Liver (tissue), 9 donors: ENCODE data around the gene TTC39C. TPM values are rescaled to one million over a fixed set of nuclear protein-coding genes. Genes with fewer than 3 reads are reported as not detected.

ENCODE experiments used
- DNase-seq: peaks from one replicate; pipeline ENCODE4 v3.0.0-alpha.2; 2017; ENCODE audit warnings: low spot score
- H3K27ac ChIP-seq, 2 donors: one replicate each; pipeline ENCODE4 v1.7.0; 2013; ENCODE audit warnings: inconsistent platforms in 2 of 2, low read length in 2 of 2, control low read depth in 1 of 2, low read depth in 1 of 2, mild to moderate bottlenecking in 1 of 2
- H3K27me3 ChIP-seq, 4 donors: one replicate each; pipeline versions ENCODE4 v1.6.1 to v1.7.0; 2013; ENCODE audit warnings: low read length in 3 of 4, inconsistent platforms in 1 of 4, mild to moderate bottlenecking in 1 of 4, moderate library complexity in 1 of 4; ENCODE audit not compliant: control insufficient read depth in 4 of 4, insufficient read depth in 4 of 4
- H3K36me3 ChIP-seq, 4 donors: one replicate each; pipeline versions ENCODE4 v1.6.1 to v1.7.0; 2013; ENCODE audit warnings: low read length in 3 of 4, mild to moderate bottlenecking in 3 of 4, low read depth in 1 of 4, moderate library complexity in 1 of 4; ENCODE audit not compliant: control insufficient read depth in 4 of 4, insufficient read depth in 3 of 4
- H3K4me1 ChIP-seq, 4 donors: one replicate each; pipeline versions ENCODE4 v1.6.1 to v1.7.0; 2013; ENCODE audit warnings: low read length in 3 of 4, mild to moderate bottlenecking in 3 of 4, moderate library complexity in 1 of 4; ENCODE audit not compliant: control insufficient read depth in 4 of 4, insufficient read depth in 4 of 4
- H3K4me3 ChIP-seq, 3 donors: one replicate each; pipeline versions ENCODE4 v1.6.1 to v1.7.0; 2013; ENCODE audit warnings: low read length in 3 of 3, control low read depth in 1 of 3, low read depth in 1 of 3, mild to moderate bottlenecking in 1 of 3
- H3K9ac ChIP-seq, 2 donors: one replicate each; pipeline ENCODE4 v1.7.0; 2013; ENCODE audit warnings: low read length in 2 of 2, mild to moderate bottlenecking in 2 of 2, moderate library complexity in 2 of 2, control low read depth in 1 of 2, low read depth in 1 of 2
- H3K9me3 ChIP-seq, 4 donors: one replicate each; pipeline versions ENCODE4 v1.6.1 to v1.7.0; 2013; ENCODE audit warnings: low read length in 3 of 4; ENCODE audit not compliant: control insufficient read depth in 4 of 4
- CTCF ChIP-seq: fragments of 150-350 bp; IDR thresholded peaks from 2 replicates; pipeline ENCODE4 v1.5.1; 2017; ENCODE audit warnings: improper control_type of control experiment, low read depth, low read length; ENCODE audit not compliant: missing input control
- EGR1 ChIP-seq, 2 donors: IDR thresholded peaks; 2 replicates each; pipeline ENCODE4 v1.6.1; 2016 to 2018; ENCODE audit warnings: antibody characterized with exemption in 2 of 2, low read depth in 2 of 2
- FOXA2 ChIP-seq: IDR thresholded peaks from 2 replicates; pipeline ENCODE4 v1.6.1; 2016; ENCODE audit warnings: antibody characterized with exemption
- GABPA ChIP-seq, 2 donors: IDR thresholded peaks in 1 of 2; conservative IDR thresholded peaks in 1 of 2; 2 replicates each; pipeline ENCODE4 v1.6.1; 2016; ENCODE audit warnings: antibody characterized with exemption in 2 of 2, mild to moderate bottlenecking in 1 of 2, moderate library complexity in 1 of 2
- HNF4G ChIP-seq: IDR thresholded peaks from 2 replicates; pipeline ENCODE4 v1.6.1; 2016; ENCODE audit warnings: antibody characterized with exemption
- JUND ChIP-seq, 2 donors: IDR thresholded peaks; 2 replicates each; pipeline ENCODE4 v1.6.1; 2016; ENCODE audit warnings: antibody characterized with exemption in 2 of 2
- RAD21 ChIP-seq, 2 donors: IDR thresholded peaks; 2 replicates each; pipeline ENCODE4 v1.6.1; 2016; ENCODE audit warnings: antibody characterized with exemption in 2 of 2, mild to moderate bottlenecking in 2 of 2
- SP1 ChIP-seq: IDR thresholded peaks from 2 replicates; pipeline ENCODE4 v1.6.1; 2018; ENCODE audit warnings: antibody characterized with exemption, mild to moderate bottlenecking
- TAF1 ChIP-seq: conservative IDR thresholded peaks from 2 replicates; pipeline ENCODE4 v1.6.1; 2016; ENCODE audit warnings: antibody characterized with exemption, mild to moderate bottlenecking
- YY1 ChIP-seq: IDR thresholded peaks from 2 replicates; pipeline ENCODE4 v1.6.1; 2016; ENCODE audit warnings: antibody characterized with exemption, mild to moderate bottlenecking
- WGBS: extraction: QIAGEN DNeasy Blood & Tissue Kit; methylation state at CpG from one replicate; pipeline ENCODE4 v1.1.7; 2013; 5-methylcytosine and 5-hydroxymethylcytosine counted together
- polyA plus RNA-seq, 2 donors: library from polyadenylated mRNA; stranded (reverse) in 1 of 2; unstranded in 1 of 2; fragments of 200-250 nt in 1 of 2; fragments of >200 nt in 1 of 2; fragmentation: Nextera tagmentation in 1 of 2; extraction: Ambion mirVana in 1 of 2; gene quantifications; one replicate each; pipeline versions ENCODE4 v1.2.1 to v1.2.3, GENCODE V29; 2013 to 2015
- total RNA-seq, 2 donors: library from RNA; depleted of rRNA; stranded (reverse); fragments of >200 nt; gene quantifications; one replicate each; pipeline ENCODE4 v1.2.3, GENCODE V29; 2014
- TF ChIP-seq, protein P1 (sequence below): IDR thresholded peaks from 2 replicates; pipeline ENCODE4 v1.6.1; 2016; ENCODE audit warnings: antibody characterized with exemption
- TF ChIP-seq, protein P2 (sequence below): IDR thresholded peaks from 2 replicates; pipeline ENCODE4 v1.6.1; 2016; ENCODE audit warnings: antibody characterized with exemption, mild to moderate bottlenecking
- donor health status: healthy.
- donor health status: healthy.
- donor health status: healthy.
- donor health status: healthy.
- donor health status: healthy.

Gene TTC39C
- total and polyA plus RNA-seq, 4 donors = 22.8 to 55.1 (median 38.6) TPM

GRCh38 chr18:24003903-24004640, 10.5 kb upstream of the TTC39C start:
- Histone ChIP-seq H3K27me3 (no peaks in the 10 kb centered on the region), H3K27ac (no peak overlapping the region), H3K36me3 (no peaks in the 10 kb centered on the region), H3K4me3 (no peak overlapping the region), H3K9ac (no peak overlapping the region), H3K4me1 (peaks cover 2 to 17% (median 10%) of the 10 kb centered on the region in 4 donors), H3K9me3 (no peaks in the 10 kb centered on the region)
- WGBS = 88% methylated on average over 2 of the region's 2 CpGs
- no peak for TF ChIP-seq RAD21 (IDR thresholded peaks at IDR 0.05)
- TF ChIP-seq CTCF = no peak
- TF ChIP-seq, protein P1, sequence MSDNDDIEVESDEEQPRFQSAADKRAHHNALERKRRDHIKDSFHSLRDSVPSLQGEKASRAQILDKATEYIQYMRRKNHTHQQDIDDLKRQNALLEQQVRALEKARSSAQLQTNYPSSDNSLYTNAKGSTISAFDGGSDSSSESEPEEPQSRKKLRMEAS = no peak
- TF ChIP-seq JUND (IDR thresholded peaks at IDR 0.05) = no peak
- TF ChIP-seq YY1 = no peak
- TF ChIP-seq FOXA2 = no peak
- TF ChIP-seq, protein P2, sequence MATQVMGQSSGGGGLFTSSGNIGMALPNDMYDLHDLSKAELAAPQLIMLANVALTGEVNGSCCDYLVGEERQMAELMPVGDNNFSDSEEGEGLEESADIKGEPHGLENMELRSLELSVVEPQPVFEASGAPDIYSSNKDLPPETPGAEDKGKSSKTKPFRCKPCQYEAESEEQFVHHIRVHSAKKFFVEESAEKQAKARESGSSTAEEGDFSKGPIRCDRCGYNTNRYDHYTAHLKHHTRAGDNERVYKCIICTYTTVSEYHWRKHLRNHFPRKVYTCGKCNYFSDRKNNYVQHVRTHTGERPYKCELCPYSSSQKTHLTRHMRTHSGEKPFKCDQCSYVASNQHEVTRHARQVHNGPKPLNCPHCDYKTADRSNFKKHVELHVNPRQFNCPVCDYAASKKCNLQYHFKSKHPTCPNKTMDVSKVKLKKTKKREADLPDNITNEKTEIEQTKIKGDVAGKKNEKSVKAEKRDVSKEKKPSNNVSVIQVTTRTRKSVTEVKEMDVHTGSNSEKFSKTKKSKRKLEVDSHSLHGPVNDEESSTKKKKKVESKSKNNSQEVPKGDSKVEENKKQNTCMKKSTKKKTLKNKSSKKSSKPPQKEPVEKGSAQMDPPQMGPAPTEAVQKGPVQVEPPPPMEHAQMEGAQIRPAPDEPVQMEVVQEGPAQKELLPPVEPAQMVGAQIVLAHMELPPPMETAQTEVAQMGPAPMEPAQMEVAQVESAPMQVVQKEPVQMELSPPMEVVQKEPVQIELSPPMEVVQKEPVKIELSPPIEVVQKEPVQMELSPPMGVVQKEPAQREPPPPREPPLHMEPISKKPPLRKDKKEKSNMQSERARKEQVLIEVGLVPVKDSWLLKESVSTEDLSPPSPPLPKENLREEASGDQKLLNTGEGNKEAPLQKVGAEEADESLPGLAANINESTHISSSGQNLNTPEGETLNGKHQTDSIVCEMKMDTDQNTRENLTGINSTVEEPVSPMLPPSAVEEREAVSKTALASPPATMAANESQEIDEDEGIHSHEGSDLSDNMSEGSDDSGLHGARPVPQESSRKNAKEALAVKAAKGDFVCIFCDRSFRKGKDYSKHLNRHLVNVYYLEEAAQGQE = no peak
- TF ChIP-seq TAF1 = no peak
- TF ChIP-seq EGR1 (IDR thresholded peaks at IDR 0.05; ENCODE audit: low read depth in 2 of 2) = no peak
- no peak for TF ChIP-seq GABPA (IDR thresholded peaks at IDR 0.05 in 1 of 2, conservative IDR thresholded peaks at IDR 0.05 in 1 of 2)
- TF ChIP-seq HNF4G = no peak
- no peak for TF ChIP-seq SP1
- DNase-seq = no peak

DNA sequence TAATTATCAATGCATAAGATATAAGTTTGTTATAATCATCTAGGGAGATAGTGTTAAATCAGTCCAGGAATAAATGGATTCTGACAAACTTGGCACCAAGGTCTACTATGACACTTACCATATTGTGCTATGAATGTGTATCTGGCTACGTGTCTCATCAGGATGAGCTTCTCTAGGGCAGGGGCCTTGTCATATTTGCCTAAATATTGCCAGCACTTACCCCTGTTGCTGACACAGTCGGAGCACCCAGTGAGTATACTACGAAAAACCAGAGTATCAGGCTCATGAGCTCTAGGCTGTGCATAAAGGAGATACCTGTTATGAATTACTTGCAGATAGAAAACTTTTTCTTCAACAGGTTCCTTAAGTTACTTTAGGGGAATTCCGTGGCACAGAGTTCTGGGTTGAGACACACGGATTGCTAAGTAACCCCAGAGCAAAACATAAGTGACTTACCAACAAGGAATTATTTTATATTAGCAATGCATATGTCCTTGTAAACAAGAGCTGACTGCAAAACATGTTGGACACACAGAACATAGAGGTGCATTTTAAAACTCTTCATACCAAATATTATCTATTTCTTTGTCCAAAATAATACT, 7.7 kb upstream of the TTC39C start:
- 93% methylated on average over 5 of the region's 5 CpGs for WGBS
- no peaks in the 10 kb centered on the region for H3K27me3 ChIP-seq
- H3K9ac ChIP-seq = no peak overlapping the region
- no peaks in the 10 kb centered on the region for H3K36me3 ChIP-seq
- H3K27ac ChIP-seq = no peak overlapping the region
- H3K4me3 ChIP-seq = no peak overlapping the region
- TF ChIP-seq, protein P2 = no peak
- TF ChIP-seq GABPA (IDR thresholded peaks at IDR 0.05 in 1 of 2, conservative IDR thresholded peaks at IDR 0.05 in 1 of 2) = no peak
- no peaks in the 10 kb centered on the region for H3K9me3 ChIP-seq
- DNase-seq = no peak
- peaks cover 3 to 15% (median 10%) of the 10 kb centered on the region in 4 donors for H3K4me1 ChIP-seq
